ENCODE data around the gene CRIP2. TPM values are rescaled to one million over a fixed set of nuclear protein-coding genes. Genes with fewer than 3 reads are reported as not detected.

The CRIP2 gene
- total RNA-seq, 1 donor from 2014 or later = 247 TPM

GRCh38 chr14:105453847-105454246 lies 20.8 kb upstream of the CRIP2 start:
- TF ChIP-seq CTCF (IDR thresholded peaks at IDR 0.05) = no peak
- no peak for DNase-seq (ENCODE audit: low spot score)
- H3K36me3 Mint-ChIP-seq (ENCODE audit: low read depth) = peaks cover 14% of the 10 kb centered on the region
- no peaks in the 10 kb centered on the region for H3K9me3 Mint-ChIP-seq (ENCODE audit: low read depth)
- no peak overlapping the region for H3K4me3 Mint-ChIP-seq (ENCODE audit: unreplicated experiment)
- H3K27ac Mint-ChIP-seq (ENCODE audit: unreplicated experiment) = no peak overlapping the region
- no peaks in the 10 kb centered on the region for H3K27me3 Mint-ChIP-seq (ENCODE audit: low read depth)
- H3K4me1 Mint-ChIP-seq (ENCODE audit: low read depth) = no peaks in the 10 kb centered on the region

- no peak for TF ChIP-seq CTCF (IDR thresholded peaks at IDR 0.05)
- DNase-seq (ENCODE audit: low spot score) = no peak
- Mint-ChIP-seq H3K9me3 (ENCODE audit: low read depth) (no peaks in the 10 kb centered on the region), H3K36me3 (ENCODE audit: low read depth) (peaks cover 14% of the 10 kb centered on the region), H3K27me3 (ENCODE audit: low read depth) (no peaks in the 10 kb centered on the region), H3K4me3 (ENCODE audit: unreplicated experiment) (no peak overlapping the region), H3K4me1 (ENCODE audit: low read depth) (no peaks in the 10 kb centered on the region), H3K27ac (ENCODE audit: unreplicated experiment) (no peak overlapping the region)
These were observed 19.5 kb upstream of the CRIP2 start for GRCh38 chr14:105455086-105455640.

GRCh38 chr14:105455766-105456660 lies 18.6 kb upstream of the CRIP2 start:
- no peak overlapping the region for H3K4me3 Mint-ChIP-seq (ENCODE audit: unreplicated experiment)
- no peak for DNase-seq (ENCODE audit: low spot score)
- H3K27me3 Mint-ChIP-seq (ENCODE audit: low read depth) = no peaks in the 10 kb centered on the region
- no peaks in the 10 kb centered on the region for H3K4me1 Mint-ChIP-seq (ENCODE audit: low read depth)
- no peaks in the 10 kb centered on the region for H3K9me3 Mint-ChIP-seq (ENCODE audit: low read depth)
- peaks cover 15% of the 10 kb centered on the region for H3K36me3 Mint-ChIP-seq (ENCODE audit: low read depth)
- no peak overlapping the region for H3K27ac Mint-ChIP-seq (ENCODE audit: unreplicated experiment)
- no peak for TF ChIP-seq CTCF (IDR thresholded peaks at IDR 0.05)

GRCh38 chr14:105456736-105457617 lies 17.6 kb upstream of the CRIP2 start:
- no peaks in the 10 kb centered on the region for H3K27me3 Mint-ChIP-seq (ENCODE audit: low read depth)
- no peak for DNase-seq (ENCODE audit: low spot score)
- TF ChIP-seq CTCF (IDR thresholded peaks at IDR 0.05) = no peak
- peaks cover 14% of the 10 kb centered on the region for H3K36me3 Mint-ChIP-seq (ENCODE audit: low read depth)
- H3K4me1 Mint-ChIP-seq (ENCODE audit: low read depth) = no peaks in the 10 kb centered on the region
- H3K9me3 Mint-ChIP-seq (ENCODE audit: low read depth) = no peaks in the 10 kb centered on the region
- H3K4me3 Mint-ChIP-seq (ENCODE audit: unreplicated experiment) = no peak overlapping the region
- H3K27ac Mint-ChIP-seq (ENCODE audit: unreplicated experiment) = no peak overlapping the region

- Mint-ChIP-seq H3K27ac (ENCODE audit: unreplicated experiment) (no peak overlapping the region), H3K4me1 (ENCODE audit: low read depth) (no peaks in the 10 kb centered on the region), H3K36me3 (ENCODE audit: low read depth) (peaks cover 12% of the 10 kb centered on the region), H3K9me3 (ENCODE audit: low read depth) (no peaks in the 10 kb centered on the region), H3K27me3 (ENCODE audit: low read depth) (no peaks in the 10 kb centered on the region), H3K4me3 (ENCODE audit: unreplicated experiment) (no peak overlapping the region)
- no peak for TF ChIP-seq CTCF (IDR thresholded peaks at IDR 0.05)
- no peak for DNase-seq (ENCODE audit: low spot score)
These were observed 16.6 kb upstream of the CRIP2 start for GRCh38 chr14:105458010-105458409.

Data from chondrocyte (in vitro differentiated cells).